Stimulated activated CD4-positive, alpha-beta T cell treated with anti-CD3 and anti-CD28 coated beads, TNF-alpha, amount 100 ng/mL, for 24 hours (primary cell): ENCODE results near the gene COG3.

Experiments
- DNase-seq, 3 experiments: peaks; one replicate each; pipeline ENCODE4 v3.0.0-alpha.2; 2020; ENCODE audit warnings: low read depth in 3 of 3

Gene COG3

DNA sequence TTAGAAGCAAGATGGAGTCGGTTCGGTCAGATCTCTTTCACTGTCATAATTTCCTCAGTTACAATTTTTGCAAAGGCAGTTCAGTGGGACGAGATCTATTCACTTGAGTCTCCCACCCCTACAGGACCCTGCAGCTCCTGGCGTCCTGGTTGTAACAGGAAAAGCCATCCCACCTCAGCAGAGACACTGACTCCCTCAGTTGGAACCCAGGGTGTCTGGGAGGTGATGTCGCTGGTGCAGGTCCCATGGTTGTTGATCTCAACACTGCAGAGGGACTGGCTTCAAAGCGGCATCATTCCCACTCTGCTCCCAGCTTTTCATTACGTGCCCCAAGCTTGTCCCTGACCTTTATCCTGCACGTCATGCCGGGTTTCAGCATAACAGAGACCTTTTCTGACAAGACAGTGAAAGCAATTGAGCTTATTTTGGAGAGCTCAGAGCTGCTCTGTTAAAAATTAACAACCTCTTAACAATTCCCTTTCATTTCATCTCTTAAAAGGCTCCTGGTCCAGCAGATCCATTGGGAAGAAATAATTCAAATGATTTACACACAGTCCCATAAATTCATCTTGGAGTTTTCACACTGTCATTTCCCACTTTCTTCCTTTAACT, 17.6 kb upstream of the COG3 start:
- DNase-seq: no peak

DNA sequence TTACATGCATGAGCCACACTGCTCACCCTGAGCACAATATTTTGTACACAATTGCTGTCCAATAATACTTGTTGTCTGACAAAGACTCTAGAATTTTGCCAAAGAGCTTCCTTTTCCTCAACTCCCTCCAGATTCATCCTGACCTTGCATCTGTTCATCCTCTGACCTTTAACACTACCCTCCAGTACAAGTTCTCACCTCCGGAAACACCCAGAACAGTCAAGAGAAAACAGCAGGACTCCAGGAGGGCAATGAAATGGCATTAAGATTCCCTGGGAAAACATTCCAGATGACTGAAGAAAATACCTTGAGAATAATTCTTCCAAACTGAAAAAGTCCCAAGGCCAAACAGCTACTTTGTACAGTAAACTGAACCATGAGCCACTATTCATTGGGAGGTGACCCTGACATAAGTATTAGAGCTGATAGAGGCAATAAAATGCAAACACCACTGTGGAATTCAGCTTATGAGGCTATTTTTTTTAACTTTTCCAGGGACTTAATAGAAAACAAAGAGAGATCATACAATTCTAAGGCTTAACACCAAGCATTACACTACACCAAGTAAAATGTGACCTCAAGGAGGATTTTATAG, 15.7 kb upstream of the COG3 start:
- DNase-seq: no peak

DNA sequence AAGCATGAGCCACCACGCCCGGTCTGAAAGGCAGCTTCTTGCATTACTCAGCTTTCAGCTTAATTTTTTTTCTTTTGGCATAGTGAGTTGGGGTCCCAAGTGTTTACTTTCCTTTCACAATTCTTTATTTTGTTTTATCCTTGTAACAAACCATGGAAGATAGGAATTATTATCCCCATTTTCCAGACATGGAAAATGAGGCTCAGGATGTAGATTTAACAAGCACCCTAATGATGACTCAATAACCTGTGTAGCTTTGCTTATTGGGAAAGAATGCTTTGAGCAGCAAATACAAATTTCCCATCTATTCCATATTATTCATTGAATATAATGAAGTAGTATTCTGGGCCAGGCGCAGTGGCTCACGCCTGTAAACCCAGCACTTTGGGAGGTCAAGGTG, 13.5 kb upstream of the COG3 start:
- no peak for DNase-seq

DNA sequence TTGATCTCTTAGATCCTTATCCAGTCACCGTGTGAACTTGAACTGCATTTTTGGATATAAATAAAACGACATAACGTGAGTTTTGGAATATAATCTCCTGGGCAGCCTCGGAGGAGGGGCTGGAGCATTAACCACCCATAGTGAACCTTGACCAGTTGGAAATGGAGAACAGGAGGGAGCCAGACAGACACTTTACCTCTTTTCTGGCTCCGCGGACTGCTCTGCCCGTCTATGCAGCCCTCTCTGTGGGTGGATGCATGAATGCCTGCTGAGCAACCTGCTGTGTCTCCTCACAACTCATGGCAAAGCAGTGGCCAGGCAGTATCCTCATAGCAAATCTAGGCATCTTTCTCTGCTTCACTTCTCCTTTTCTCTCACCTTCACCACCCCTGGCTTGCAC, 10.5 kb upstream of the COG3 start:
- DNase-seq: no peak

DNA sequence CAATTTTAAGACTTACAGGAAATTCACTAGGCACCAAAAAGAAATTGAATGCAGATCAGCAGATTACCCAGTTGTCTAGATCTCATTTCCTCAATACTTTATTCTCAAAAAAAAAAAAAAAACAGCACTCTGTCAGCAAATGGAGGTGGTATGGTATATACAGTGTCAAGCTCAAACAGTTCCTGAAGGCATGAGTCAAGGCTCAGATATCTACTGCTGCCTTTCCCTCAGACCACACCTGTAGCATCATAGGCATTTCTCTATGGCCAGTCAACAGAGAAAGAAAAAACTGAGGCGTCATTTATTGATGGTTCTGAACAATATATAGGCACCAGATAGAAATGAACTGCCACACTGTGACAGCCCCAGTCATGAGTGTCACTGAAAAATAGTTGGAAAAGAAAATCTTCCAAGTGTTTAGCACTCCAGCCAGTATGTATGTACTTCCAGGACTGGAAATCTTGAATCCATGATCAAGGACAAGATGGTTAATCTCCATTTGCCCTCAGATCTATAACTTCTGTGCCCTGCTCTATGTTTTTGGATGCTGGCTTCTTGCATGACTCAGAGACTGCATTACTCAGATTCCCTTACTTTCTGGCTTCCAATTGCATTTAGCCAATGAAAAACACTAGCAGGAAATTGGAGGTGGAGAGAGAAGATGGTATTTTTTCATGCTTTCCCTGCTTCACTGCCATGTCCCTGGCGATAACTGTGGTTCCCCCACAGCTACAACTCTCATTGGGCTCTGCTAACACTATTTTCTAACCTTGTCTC, 8.4 kb upstream of the COG3 start:
- no peak for DNase-seq

DNA sequence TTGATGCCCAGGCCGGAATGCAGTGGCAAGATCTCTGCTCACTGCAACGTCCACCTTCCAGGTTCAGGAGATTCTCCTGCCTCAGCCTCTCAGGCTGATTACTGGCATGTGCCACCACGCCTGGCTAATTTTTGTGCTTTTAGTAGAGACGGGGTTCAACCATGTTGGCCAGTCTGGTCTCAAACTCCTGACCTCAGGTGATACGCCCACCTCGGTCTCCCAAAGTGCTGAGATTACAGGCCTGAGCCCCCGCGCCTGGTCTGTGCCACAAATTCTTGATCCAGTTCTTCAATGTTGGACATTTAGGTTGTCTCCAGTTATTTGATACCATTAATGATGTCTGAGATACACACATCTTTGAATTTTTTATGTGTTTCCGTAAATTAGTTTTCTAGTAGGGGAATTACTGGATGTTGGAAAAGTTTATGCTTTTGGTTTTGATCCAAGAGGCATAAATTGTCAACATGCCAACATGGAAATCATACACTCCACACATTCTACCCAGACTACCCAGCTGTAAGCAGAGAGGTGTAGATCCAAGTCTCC, 525 bp upstream of the COG3 start:
- no peak for DNase-seq

DNA sequence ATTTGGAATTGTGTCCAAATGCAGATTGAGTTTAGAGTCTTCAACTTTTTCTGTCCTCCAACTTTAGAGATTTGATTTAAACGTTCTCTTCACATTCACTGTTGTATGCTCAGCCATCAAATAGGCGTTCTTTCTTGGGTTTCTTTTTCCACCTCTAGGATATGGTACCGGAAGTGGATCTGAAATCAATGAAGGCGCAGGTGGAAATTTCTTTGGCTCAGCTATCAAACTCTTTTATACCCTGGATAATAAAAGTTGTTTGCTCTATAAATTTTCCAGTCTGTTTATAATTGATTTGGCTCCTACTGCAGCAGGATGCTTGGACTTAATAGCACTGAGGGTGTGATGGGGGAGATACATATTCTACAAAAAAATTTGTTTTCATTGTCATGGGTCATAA, 1.6 kb downstream of the COG3 start:
- DNase-seq: no peak

DNA sequence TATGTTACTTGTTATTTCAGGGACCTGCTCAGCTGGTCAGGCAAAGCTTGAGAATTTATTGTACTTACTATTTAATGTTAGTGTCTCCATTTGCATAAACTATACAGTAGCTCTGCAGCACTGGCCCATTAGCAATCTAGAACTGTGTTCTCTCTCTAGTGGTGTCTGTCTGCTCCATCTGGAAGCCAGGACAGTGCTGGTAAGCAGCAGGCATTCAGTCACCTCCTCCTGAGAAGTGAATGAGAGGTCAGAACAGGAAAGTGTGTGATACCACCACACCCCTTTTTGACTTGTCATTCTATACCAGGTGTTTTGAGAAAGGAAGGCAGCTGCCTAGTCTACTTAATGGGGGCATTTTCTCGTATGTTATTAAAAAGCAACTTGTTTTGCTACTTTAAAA, 3.9 kb downstream of the COG3 start:
- DNase-seq: no peak

DNA sequence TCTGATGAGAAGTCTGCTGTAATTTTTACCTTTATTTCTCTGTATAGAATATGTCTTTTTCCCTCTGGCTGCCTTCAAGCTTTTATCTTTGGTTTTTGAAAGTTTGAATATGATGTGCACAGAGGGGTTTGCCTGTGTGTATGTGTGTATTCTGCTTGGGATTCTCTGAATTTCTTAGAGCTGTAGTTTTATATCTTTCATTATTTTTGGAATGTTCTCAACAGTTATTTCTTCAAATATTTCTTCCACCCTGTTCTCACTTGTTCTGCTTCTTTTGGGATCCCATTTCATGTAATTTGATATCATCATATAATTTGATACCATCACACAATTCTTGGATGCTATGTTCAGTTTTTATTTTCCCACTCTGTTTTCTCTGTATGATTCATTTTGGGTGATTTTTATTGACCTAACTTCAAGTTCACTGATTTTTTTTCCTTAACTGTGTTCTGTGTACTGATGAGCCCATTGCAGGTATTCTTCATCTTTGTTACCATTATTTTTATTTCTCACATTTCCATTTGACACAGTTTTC, 7.5 kb downstream of the COG3 start:
- DNase-seq: no peak

DNA sequence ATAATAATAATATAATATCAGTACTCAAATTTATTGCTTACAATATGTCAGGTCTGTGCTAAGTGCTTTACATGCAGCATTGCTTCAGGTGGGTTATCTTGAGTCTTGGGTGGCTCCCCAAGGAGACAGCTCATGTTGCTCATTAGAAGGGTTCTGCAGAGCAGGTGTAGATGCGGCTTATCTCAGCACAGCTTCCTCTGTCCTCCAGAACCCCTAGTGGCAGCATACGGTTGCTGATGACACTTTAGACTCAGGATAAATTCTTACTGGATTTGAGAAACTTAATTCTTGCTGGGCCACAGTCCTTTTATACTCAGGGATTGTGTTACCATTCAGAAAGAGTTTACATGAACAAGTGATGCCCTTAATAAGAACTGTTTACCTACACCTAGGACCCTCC, 8.9 kb downstream of the COG3 start:
- no peak for DNase-seq

DNA sequence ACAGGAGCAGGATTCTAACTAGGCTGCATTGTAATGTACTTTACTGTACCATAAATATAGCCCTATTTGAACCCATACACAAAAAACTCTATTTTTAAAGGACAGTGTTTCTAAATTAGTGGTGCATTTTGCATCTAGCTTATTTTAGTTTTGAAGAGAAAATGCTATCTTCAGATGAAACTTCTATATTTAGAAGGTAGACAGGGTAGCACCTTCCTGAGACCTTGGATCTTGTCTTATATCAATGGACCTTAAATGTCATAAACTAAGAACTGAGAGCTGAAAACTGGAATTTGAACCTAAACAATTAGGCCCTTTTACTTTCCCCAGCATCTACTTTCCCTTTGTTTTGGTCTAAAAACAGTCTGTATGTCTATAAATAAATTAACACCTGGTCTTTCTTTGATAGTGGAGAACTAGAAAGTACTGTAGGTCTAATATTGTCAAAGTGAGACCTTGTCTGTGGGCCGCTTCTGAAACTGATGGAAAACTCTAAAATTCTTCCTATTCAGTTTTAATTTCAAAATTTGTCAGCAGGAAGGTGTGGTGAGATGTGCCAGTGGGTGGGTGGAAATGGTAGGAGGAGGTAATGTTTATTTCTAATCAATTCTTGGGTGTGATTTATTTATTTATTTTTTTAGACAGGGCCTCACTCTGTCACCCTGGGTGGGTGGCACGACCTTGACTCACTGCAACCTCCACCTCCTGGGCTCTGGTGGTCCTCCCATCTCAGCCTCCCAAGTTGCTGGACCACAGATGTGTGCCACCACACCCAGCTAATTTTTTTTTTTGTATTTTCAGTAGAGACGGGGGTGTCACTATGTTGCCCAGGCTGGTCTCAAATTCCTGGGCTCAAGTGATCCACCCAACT, 10.1 kb downstream of the COG3 start:
- no peak for DNase-seq

DNA sequence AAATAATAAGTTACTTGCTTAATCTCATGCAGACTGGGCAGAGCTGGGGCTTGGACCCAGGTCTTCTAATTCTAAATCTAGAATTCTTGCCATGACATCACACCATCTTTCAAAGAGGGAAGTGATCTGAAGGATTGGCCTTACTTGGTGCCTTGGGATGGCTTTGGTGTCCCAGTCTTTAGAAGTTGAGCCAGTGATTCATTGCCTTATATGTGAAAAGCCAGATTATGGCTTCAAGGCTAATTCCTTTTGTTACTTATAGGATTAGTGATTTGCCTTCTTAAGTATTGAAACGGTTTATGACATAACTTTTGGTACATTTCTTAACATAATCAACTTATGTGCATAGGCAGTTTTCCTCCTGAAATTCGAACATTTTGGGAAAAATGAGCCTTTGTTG, 14.9 kb downstream of the COG3 start:
- DNase-seq: no peak

DNA sequence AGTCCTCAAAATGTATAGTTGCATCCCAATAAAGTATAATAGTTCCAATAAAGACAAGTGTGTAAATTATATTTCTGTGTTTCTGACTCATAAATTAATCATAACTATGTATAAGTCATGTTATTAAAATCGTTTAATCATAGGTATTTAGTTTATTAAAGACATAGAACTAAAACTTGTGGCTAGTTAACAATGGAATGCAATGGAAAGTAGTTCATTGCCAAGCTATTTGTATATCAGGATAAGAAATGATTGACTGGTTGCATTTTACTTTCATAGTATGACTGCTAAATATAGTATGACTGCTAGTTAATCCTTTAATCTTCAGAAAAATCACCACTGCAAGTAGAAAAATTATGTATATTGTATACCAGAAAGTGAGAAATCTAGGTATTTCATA, 16.9 kb downstream of the COG3 start:
- DNase-seq: no peak

DNA sequence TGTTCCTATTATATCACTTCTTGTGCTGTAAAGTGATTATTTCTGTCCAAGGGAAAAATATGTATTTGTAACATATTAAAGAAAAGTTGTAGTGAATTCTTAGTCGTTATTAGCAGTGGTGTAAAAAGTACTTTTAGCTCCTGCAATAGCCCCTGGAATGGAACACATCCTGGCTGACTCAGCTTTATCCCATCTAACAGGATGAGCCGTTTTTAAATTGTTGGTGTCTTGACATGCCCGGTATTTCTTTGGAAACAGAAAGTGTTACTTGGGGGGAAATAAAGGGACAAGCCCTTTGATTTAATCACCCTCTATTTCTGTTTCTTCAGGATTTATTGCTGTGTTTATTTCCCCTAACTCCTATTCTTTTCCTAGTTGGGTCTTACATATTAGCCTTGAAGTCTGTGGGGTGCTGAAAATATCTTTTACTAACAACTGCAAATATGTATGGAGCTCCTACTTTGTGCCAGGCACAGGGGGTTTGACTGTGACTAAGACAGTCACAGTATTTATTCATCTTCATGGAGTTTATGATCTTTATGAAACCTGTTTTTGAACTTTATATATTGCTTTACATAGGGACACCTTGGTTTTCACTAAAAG, 17.9 kb downstream of the COG3 start:
- DNase-seq: no peak

DNA sequence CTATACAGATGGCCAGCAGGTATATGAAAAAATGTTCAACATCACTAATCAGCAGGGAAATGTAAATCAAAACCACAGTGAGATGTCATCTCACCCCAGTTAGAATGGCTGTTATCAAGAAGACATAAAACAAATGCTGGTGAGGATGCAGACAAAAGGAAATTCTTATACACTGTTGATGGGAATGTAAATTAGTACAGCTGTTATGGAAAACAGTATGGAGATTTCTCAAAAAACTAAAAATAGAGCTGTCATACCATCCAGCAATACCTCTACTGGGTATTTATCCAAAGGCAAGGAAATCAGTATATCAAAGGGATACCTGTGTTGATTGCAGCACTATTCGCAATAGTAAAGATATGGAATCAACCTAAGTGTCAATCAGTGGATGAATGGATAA, 22.9 kb downstream of the COG3 start:
- no peak for DNase-seq

DNA sequence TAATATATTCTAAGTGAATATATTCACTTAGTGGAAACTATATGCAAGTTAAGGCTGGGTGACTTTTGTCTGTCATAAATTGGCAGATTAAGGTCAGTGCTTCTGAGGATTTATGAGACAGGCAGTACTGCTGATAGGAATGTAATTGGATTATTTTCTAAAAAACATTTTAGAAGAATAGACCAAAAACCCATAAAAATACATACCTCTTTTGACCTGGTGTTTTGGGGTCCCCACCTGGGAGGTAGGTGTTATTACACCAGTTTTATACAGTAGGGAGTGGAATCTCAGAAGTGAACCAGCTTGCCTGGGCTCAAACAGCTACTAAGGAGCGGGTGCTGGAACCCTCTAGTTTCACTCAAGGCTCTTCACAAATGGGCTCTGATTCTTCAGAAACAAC, 25.3 kb downstream of the COG3 start:
- no peak for DNase-seq

DNA sequence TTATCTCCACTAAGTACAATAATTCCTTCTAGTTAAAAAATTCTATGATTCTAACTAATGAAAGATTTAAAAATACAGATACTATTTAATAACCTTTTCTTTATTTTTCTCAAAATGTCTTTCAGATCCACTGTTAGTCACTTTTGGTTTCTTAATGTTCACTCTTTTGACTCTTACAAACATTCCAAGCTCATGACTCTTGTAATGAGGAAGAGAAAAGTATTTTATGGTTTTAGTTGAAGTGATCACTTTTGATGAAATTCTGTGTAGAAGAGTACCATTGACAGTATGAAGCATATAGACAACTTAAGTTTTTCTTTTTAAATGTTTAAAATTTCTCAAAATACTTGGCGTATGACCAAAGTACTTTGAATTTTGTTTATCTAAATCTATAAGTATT, 27.8 kb downstream of the COG3 start:
- no peak for DNase-seq

DNA sequence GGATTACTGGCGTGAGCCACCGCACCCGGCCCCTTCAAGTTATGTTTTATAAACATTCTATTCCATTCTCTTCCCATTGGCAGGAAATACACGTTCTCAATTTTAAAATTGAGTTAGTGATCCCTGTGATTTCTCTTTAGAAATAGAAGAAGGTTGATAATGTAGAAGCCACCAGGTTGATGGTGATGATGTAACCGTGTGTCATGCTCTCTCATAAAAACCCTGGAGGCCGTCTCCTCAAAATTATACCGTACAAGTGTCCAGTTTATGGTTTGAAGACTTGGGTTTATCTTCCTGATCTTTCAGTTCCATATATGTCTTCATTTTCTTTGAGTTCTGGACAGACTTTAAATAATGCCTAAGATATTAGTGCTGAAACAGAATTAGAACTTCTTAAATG, 32.2 kb downstream of the COG3 start:
- no peak for DNase-seq

DNA sequence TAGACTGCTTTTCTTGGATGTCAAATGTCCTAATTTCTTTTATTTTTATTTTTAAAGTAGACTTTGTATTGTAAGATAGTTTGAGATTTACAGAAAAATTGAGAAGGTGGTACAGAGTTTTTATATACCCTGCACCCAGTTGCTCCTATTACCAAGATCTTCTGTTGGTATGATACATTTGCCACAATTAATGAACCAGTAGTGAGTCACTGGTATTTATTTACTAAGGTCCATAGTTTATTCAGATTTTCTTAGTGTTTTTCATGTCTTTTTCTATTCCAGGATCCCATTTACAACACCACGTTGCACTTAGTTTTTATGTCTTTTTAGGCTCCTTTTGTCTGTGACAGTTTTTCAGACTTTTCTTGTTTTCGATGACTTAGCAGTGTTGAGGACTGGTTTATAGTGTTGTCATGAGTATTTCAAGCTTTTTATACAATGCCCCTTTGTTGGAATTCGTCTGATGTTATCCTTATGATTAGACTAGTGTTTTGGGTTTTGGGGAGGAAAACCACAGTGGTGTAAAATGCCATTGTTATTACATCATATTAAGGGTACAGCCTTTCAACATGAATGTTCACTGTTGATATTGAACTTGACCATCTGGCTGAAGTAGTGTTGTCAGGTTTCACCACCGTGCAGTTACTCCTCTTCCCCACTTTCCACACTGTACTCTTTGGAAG, 35.9 kb downstream of the COG3 start:
- DNase-seq: no peak

DNA sequence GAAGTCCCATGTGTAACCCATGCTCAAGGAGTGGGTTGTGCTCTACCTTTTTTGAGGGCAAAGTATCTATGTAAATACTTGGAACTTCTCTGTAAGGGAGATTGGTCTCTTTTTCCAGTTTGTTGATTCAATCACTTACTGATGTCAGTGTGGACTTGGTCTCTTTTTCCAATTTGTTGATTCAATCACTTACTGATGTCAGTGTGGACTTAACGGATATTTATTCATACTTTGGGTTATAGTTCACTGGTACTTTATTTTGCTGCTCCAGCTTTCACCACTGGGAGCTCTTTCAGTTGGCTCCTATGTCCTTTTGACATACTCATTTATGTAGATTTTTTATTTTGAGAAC, 36.4 kb downstream of the COG3 start:
- no peak for DNase-seq

DNA sequence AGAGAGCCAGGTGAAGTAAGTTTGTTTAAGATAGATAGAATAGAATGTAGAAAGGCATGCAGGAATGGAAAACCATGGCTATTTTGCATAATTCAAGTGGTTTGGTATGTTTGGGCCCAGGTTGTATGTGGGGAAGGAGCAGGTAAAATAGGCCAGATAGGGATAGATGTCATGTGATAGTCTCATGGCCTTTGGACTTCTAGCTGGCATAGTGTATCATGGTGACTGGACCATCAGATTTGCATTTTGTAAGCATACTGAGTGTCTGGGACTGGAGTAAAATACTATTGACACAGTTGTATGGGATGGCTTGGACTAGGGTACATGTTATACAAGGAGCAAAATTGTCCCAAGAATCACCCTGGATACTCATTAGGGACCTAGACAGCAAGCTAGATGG, 38.9 kb downstream of the COG3 start:
- no peak for DNase-seq
